GM18511 (cell line): ENCODE data around the gene RPS25.
"Not testable (repeated sequence)": the region's sequence is repeated elsewhere in the genome, so short reads cannot be mapped to it uniquely, and the experiment has no call there.

Source experiments
- ATAC-seq: cut with Tn5 transposase; IDR thresholded peaks from one replicate; pipeline ENCODE4 v1.9.1; 2021; ENCODE audit warnings: mild to moderate bottlenecking, moderate library complexity; ENCODE audit not compliant: unreplicated experiment

RPS25 gene

DNA sequence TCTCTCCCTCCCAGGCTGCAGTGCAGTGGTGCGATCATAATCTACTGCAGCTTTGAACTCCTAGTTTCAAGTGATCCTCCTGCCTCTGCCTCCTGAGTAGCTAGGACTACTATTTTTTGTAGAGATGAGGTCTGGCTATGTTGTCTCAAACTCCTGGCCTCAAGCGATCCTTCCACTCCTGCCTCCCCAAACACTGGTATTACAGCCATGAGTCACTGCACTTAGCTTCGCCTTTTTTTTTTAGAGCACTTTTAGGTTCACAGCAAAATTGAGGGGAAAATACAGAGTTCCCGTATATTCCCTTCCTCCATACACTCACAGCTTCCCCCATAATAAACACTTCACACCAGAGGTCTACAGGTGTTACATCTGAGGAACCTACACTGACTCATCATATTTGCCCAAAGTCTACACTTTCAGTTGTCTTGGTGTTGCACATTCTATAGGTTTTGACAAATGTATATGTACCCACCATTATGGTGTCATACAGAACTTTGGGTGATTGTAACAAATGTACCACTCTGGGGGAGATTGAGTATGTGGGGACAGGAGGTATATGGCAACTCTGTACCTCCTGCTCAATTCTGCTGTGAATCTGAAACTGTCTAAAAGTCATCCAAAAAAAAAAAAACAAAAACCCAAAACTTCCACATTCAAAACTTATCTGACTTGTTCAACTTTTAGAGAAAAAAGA lies 23.8 kb upstream of the RPS25 start:
- ATAC-seq = no peak

DNA sequence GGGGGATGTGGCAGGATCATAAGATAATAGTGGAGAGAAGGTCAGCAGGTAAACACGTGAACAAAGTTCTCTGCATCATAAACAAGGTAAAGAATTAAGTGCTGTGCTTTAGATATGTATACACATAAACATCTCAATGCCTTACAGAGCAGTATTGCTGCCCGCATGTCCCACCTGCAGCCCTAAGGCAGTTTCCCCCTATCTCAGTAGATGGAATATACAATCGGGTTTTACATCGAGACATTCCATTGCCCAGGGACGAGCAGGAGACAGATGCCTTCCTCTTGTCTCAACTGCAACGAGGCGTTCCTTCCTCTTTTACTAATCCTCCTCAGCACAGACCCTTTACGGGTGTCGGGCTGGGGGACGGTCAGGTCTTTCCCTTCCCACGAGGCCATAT lies 21.3 kb upstream of the RPS25 start:
- ATAC-seq = not testable (repeated sequence)

DNA sequence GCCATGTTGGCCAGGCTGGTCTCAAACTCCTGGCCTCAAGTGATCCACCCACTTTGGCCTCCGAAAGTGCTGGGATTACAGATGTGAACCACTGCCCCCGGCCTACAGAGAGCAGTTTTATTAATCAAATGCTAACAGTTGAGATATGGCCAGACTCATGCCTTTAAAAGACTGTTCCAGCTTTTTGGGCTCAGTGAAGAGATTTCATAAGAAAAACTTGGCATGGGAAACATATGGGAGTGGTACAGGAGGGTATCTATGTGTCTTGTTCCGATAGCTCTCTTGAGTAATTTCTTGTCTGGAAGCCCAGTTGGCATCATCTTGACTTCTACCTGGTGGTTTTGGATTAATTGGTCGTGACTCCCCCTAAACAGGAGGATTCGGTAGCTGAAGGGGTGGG lies 20.7 kb upstream of the RPS25 start:
- ATAC-seq = no peak

DNA sequence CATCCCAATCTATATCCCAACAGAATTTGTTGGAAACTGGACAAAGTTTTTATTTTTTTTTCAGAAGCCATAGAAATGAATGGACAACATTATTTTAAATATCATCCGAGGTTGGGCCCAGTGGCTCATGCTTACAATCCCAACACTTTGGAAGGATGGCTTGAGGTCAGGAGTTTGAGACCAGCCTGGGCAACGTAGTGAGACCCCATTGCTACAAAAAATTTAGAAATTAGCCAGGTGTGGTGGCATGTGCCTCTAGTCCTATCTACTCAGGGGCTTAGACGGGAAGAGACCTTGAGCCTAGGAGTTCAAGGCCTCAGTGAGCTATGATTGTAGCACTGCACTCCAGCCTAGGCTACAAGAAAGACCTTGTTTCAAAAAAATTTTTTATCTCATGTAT lies 16.7 kb upstream of the RPS25 start:
- no peak for ATAC-seq

DNA sequence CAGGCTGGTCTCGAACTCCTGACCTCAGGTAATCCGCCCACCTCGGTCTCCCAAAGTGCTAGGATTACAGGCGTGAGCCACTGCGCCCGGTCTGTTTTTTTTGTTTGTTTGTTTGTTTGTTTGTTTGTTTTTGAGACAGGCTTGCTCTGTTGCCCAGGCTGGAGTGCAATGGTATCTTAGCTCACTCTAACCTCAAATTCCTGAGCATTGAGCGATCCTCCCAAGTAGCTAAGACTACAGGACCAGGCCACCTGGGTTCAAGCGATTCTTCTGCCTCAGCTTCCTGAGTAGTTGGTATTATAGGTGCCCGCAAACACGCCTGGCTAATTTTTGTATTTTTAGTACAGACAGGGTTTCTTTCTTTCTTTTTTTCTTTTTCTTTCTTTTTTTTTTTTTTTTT lies 15.3 kb upstream of the RPS25 start:
- ATAC-seq = not testable (repeated sequence)

DNA sequence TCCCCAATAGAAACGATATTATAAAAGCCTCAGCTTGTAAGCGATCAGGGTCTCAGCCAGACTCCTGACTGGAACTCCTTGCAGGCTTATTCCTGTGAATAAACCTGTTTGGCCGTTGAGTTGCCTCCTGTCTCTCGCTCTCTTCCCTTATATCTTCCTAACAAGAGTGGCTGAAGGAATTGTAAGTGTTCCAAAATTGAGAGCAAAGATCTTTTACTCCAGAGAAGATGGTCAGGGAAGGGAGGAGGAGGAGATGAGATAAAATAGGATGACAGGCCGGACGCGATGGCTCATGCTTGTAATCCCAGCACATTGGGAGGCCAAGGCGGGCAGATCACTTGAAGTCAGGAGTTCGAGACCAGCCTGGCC lies 13.8 kb upstream of the RPS25 start:
- ATAC-seq = no peak

DNA sequence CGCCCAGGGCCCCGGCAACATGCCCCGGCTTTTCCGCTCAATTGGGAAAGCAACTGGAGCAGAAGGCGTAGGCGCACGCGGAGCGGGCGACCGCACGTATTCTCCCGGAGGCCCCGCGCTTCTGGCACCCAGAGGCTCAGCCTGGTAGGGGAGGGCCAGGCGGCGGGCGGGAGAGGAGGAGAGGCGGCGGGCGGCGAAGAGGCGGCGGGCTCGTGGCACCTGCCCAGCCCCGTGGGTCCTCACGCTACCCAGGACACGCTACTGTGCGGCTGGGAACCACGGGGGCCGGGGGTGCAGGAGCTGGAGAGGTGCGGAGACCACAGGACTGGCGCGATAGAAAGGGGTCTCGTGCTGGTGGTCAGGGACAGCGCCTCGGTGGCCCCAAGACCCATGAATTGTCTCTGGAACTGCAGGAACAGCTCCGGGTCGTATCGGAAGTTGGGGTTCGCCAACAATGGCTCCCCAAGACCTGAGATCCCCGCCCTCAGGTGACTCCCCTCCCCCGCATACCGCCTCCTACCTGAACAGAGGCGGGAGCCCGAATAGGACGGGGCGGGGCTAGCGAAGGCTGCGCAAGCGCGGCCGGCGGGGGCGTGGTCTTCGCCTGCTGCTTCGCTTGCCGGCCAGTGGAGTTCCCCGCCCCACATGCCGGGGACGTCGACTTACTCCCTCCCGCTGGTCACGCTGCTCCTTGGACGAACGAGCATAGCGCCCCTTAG lies 12.3 kb upstream of the RPS25 start, which contains the start of gene SLC37A4:
TSS of gene SLC37A4 (minus strand) at position 549 of the 719 bp plus-strand sequence.
- ATAC-seq = peak; percentile 80

DNA sequence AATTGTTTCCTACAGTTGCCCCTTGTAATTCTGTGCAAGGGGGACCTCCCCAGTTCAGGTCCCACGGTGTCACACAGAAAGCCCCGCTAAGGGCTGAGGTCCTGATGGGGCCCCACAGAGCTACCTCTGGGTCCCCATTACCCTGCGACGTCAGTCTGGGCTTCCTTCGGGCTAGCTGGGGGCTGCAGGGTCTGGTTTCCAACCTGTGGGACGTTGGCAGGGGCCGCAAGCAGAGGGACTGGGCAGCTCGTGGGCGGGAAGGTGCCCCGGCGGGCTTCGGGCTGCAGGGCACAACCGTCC lies 11.8 kb upstream of the RPS25 start:
- ATAC-seq = peak; percentile 16

DNA sequence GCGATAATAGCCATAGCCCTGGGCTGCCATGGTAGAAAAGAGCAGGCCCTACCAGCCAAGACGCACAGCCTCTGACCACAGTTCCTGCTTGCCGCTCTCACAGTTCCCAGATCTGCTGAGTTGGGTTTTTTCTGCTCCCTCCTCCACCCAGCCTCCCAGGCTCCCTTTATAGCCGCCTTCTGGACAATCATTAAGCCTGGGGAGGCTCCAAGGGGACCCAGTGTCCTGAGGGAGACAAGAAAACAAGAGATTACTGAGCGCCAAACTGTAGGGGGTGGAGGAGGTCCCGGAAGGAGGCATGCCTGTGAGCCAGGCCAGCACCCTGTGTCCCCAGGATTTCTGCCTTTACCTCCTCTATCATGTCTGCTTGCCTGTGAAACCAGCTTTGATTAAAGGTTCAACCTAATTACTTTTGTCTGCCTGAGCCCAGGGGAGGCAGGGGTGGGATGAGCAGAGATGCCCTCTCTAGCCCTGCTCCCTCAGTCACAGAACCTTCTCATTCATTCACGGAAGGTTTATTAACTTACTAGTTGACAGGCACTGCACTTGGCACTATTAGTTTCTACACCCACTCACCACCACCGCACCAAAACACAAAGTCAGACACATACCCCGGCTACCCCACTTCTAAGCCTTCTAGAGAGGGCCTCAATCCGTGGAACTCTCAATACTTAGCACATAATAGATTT lies 11.3 kb upstream of the RPS25 start:
- ATAC-seq = peak; percentile 34

DNA sequence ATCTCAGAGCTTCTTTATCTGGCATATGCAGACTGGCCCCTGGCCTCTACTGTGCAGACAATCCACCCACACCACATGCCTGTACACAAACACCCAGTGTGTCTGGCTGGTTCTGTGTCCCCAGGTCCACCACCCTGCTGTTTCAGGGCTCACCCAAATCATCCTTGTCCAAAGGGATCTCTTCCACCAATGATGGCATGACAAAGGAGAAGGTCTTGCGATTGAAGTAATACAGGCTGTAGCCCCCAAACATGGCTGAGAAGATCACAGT lies 10.9 kb upstream of the RPS25 start:
- ATAC-seq = no peak

DNA sequence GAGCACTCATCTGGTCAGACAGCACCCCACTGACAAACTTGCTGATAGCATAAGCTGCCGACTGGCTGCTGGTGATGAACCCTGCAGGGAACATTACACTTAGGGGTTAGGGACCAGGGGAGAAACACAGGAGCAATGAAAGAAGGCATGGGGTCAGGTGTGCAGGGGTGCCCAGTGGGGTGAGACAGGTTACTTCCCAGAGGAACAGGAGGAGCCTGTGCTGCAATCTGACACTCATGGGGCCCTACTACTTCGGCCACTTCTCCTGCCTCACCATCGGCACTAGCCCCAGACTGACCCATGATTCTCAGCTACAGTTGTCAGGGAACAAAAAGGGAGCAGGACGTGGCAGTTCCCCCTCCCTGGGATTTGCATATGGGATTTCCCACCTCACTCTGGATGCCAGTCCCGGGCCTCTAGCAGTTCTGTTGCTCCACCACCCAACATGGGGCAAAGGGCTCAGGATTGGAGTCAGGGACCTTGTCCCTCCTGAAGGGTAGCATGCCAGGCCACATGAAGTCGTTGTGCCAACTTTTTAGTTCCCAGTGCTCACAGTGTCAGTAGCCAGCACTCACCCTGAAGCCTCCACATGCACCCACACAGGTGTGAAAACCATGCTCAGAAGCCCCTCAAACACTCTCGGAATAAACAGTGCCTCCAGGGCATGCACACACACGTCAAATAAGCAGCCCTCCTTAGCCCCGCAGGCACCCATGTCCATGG lies 10.4 kb upstream of the RPS25 start:
- ATAC-seq = no peak

DNA sequence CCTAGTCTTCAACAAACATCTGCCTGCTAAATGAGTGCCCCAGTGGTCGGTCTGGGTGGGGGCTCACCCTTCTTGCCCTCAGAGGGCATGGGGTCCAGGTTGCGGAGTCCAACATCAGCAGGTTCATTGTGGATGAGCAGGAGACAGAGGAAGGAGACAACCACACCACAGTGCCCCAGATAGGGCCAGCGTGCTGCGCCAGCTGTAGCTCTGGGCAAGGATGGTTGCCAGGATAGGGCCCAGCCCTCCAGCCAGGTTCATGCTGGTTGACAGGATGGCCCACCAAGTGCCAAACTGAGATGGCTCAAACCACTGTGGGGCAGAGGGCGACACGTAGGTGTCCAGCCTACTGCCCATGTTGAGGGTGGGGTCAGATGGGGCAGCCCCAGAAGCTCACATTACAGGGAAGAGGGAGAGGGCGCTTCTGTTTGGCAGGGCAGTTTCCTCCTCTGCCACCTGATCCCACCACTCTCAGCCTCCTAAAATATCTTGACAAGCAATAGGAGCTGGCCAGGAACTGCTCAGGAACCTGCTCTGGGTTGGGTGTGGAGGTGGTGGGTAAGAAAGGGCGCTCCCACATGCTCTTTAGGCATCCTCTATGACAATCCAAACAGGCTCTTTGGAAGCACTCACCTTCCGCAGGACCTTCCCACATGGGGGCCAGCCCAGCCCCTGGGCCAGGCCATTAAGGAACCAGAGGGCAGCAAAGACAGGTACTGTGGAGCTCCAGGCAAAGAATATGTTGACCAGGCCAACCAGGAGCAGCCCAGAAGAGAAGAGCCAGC lies 9.6 kb upstream of the RPS25 start:
- no peak for ATAC-seq

DNA sequence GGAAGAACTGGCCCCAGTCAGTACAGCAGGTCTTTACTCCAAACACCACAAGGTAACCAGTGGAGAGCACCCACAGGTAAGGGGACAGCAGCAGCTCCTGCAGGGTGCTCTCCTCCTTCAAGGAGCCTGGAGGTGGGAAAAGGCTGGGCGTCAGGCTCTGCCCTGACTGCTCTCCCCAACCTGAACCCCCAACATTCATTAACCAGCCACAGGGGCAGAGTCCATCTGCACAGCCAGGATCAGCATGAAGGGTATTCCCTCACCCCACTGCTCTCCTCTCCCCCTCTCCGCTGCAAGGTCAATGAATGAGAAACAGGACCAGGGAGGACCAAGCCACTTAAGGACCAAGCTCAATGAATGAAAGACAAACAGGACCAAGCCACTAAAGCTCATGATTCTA lies 8.8 kb upstream of the RPS25 start:
- ATAC-seq = no peak

DNA sequence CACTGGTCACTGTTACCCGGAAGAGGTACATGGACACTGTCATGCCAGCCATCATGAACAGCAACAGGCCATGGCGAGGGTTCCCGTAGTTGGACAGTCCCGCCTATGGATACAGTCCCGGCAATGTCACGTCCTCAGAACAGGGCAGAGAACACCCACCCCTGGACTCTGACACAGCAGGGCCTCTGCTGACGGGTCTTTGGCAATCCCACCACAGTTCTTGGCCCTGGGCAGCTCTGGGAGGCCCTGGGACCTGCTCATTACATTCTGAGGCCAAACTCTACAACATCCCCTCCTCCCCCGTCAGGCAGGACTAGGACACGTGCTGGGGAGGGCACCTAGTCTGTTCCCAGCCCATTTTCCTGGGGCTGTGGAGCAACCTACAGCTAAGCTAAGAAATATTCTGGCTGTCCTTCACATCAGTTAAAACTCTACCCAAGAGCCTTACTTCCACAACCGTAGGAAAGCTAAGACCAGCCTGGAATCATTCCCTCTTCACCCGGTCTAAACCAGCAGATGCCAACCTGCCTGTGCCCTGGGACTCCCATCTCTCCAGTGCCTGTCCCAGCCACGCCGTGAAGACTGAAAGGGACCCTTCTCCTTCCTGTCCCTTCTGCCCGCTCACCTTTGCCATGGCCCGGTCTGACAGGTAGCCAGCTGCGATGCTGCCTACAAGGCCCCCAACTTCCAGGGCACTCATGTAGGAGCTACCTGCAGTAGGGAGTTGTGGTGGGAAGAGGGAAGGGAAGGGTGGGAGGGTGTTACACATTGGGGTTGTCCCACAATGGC lies 8.0 kb upstream of the RPS25 start:
- no peak for ATAC-seq

DNA sequence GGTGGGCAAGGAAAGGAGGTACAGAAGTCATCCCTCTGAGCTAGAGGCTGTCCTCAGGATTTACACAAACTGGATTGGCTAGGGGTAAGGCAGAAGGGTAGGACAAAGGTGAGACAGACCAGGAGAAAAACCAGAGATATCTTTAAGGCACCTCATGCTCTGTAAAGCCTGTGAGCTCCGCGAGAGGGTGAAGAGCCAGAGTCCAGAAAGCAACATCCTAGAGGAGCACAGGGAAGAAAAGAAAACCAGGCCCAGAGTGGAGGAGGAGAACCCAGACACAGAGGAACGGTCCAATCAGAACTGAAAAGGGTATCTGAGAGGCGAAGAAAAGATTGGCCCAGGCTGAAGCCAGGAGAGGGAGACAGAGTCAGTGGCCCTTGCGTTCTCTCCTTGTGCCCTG lies 7.4 kb upstream of the RPS25 start:
- ATAC-seq = no peak

DNA sequence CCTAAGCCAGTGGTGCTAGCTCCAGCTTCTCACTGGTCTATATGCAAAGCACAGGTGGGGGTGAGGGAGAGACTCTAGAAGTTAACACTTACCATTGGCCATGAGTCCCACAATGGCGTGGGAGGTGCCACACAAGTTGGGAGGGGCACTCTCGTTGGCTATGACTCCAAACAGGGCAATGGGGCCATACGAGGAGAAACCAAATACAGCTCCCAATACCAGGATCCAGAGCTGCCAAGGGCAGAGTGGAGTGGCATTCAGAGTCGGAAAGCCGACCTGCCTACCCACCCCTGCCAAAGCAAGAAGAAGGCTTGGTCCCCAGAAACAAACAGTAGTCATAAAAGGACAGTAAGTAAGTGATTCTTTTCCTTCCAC lies 6.9 kb upstream of the RPS25 start:
- no peak for ATAC-seq

DNA sequence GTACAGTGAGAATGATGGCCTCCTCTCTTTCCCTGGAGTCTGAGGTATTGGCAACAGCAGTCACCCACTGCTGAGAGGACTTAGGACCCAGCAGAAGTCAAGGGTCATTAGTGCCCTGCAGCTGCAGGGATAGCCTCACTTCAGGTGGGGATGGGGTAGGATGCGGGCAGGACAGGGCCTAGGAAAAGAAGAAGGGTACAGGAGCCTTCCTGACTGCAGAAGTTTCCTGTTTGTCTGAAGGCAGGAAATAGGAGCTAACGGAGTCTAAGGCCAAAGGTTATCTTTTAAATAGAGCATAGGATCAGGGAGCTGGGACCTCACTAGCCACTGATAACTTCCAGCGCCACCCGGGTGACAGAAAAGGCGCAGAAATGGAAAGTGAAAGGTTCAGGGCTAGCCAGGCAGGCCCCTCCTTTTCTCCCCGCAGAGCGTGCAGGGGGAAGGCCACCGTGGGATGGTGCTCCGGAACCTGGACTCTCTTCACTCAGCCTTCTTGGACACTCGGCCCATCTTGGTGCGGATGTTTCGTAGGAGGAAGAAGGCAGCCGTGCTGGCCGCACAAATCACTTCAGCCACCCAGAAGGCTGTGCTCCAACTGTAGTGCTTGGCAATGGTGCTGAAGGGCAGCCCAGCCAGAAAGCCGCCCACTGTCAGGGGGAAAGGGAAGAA lies 6.4 kb upstream of the RPS25 start:
- ATAC-seq = no peak

DNA sequence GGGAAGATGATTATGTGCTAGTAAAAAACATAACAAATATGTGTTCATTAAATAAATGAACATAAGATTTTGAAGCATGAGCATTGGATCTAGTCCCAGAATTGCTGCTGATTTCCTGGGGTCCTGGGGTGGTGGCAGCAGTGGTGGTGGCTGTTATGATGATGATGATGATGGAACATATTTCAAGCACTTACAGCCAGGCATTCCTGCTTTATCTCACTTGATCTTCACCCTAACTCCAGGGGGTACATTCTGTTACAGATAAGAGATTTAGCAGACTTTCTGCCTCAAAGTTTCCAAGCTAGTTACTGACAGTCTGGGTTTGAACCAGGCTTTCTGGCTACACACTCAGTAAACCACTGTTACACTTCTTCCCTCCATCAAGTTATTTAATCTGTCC lies 5.6 kb upstream of the RPS25 start:
- ATAC-seq = no peak

DNA sequence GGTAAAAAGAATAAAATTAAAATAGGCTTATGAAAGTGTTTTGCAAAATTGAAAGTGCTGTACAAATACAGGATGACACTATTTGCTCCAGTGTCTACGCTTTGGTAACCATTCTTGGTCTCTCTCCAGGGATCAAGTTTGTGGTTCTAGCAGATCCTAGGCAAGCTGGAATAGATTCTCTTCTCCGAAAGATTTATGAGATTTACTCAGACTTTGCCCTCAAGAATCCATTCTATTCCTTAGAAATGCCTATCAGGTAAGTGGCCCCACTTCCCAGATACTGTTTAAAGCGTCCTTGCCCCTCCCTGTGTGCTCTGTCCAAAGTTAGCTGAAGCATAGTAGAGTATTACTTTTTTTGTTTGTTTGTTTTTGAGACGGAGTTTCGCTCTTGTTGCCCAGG lies 3.5 kb upstream of the RPS25 start:
- ATAC-seq = no peak

DNA sequence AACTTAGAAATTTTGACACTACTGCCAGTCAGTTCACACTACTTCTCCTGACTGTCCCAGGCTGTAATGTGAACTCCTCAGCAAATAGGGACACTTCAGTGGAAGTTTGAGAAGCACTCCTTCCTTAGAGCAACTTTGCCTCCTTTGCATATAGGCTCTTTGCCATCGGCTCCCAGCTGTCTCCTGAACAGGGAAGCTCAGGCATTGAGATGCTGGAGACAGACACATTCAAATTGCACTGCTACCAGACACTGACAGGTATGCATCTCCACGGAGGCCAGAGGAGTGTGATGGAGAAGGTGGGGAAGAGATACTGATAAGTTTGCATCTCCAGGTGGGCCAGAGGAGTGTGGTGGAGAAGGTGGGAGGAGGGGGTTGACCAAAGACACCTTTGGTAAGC lies 1.9 kb upstream of the RPS25 start:
- no peak for ATAC-seq
